Measurements from ENCODE around the gene IQGAP3. TPM values are rescaled to one million over a fixed set of nuclear protein-coding genes. Genes with fewer than 3 reads are reported as not detected.

IQGAP3 gene
- total and polyA plus RNA-seq, 11 donors = 0.09 to 5.1 (median 0.25) TPM

DNA sequence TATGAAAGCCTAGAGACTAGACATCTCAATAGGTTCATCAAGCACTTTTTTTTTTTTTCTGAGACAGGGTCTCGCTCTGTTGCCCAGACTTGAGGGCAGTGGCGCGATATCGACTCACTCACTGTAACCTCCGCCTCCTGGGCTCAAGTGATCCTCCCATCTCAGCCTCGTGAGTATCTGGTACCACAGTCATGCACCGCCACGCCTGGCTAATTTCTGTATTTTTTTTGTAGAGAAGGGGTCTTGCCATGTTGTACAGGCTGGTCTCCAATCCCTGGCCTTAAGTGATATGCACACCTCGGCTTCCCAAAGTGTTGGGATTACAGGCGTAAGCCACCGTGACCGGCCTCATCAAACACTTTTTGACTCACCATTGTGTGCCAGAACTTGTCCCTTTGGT lies 29.5 kb upstream of the IQGAP3 start:
- H3K4me3 ChIP-seq = peak overlapping the region; percentile 56 to 86 (median 70)
- peaks cover 0 to 21% (median 17%) of the 10 kb centered on the region in 9 donors for H3K36me3 ChIP-seq
- 74 to 79% (median 77%) methylated on average over 12 of the region's 12 CpGs for WGBS, 4 donors
- H3K4me1 ChIP-seq = peaks cover 3 to 27% (median 14%) of the 10 kb centered on the region in 12 donors
- H3K9me3 ChIP-seq = no peaks in the 10 kb centered on the region
- intact Hi-C loops (cut with DNase I) = loop anchor here in 5 of 10 donors (2.0 to 10.0 kb wide), 6 partner anchors 97 to 217 kb away; partner anchors contain the start of gene MEF2D (in 2 of the 5)
- no peaks in the 10 kb centered on the region for H3K27me3 ChIP-seq
- H3K27ac ChIP-seq = peak overlapping the region; percentile 24 to 85 (median 72)
- TF ChIP-seq, protein P1, sequence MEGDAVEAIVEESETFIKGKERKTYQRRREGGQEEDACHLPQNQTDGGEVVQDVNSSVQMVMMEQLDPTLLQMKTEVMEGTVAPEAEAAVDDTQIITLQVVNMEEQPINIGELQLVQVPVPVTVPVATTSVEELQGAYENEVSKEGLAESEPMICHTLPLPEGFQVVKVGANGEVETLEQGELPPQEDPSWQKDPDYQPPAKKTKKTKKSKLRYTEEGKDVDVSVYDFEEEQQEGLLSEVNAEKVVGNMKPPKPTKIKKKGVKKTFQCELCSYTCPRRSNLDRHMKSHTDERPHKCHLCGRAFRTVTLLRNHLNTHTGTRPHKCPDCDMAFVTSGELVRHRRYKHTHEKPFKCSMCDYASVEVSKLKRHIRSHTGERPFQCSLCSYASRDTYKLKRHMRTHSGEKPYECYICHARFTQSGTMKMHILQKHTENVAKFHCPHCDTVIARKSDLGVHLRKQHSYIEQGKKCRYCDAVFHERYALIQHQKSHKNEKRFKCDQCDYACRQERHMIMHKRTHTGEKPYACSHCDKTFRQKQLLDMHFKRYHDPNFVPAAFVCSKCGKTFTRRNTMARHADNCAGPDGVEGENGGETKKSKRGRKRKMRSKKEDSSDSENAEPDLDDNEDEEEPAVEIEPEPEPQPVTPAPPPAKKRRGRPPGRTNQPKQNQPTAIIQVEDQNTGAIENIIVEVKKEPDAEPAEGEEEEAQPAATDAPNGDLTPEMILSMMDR (IDR thresholded peaks at IDR 0.05) = no peak
- no peak for TF ChIP-seq POLR2A (IDR thresholded peaks at IDR 0.05)
- ATAC-seq = peak in 3 of 4 donors; percentile 2 to 19 (median 7)
- no peak for DNase-seq

DNA sequence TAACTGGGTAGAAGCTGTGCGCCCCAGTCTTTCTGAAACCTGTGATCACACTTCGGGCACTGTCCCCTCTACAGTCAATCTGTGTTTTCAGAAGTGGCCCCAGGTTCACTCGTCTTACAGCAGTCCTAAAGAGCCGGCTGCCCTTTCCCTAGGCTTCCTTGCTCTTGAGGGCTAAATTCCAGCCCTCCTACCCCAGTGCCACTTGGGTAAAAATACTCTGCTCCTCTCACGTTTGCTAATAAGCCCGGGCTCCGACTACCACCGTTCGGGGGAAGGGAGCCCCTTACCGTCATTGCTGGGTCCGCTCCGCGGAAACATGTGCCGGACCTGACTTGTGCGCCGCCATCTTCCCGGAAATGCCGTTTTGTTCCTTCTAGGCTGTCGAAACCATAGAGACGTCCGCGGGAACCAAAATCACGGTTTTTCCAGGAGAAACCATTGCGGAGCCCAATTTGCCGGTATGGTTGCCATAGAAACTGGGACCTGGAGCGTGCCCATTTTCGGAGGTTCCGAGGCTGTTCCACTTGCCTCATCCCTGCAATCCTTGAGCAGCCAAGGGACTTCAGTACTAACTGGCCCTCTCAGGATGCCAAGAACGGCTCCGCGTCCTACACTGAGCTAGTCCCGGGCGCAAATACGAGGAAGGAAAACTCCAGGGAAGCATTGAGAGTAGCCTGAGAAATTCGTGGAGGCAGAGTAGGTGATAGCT lies 28.9 kb upstream of the IQGAP3 start, which contains the start of gene GPATCH4:
Gene GPATCH4, minus strand, starts transcription at position 358 of the 709 bp plus-strand sequence.
- peaks cover 0 to 28% (median 23%) of the 10 kb centered on the region in 9 donors for H3K36me3 ChIP-seq
- no peaks in the 10 kb centered on the region for H3K27me3 ChIP-seq
- no peaks in the 10 kb centered on the region for H3K9me3 ChIP-seq
- intact Hi-C loops (cut with DNase I) = loop anchor here in 5 of 10 donors (5.0 to 10.0 kb wide), 5 partner anchors 96 to 216 kb away; partner anchors contain the start of gene MEF2D (in 2 of the 5)
- TF ChIP-seq, protein P1 (IDR thresholded peaks at IDR 0.05) = no peak
- peak in 1 of 2 donors; percentile 29 for TF ChIP-seq POLR2A (IDR thresholded peaks at IDR 0.05)
- H3K4me1 ChIP-seq = peaks cover 3 to 27% (median 14%) of the 10 kb centered on the region in 12 donors
- peak within 1 kb of the TSS; percentile 24 to 85 (median 72) for H3K27ac ChIP-seq
- DNase-seq = peak; percentile 78 to 80 (median 79)
- WGBS, 4 donors = 0% methylated on average over 26 to 35 of the region's 35 CpGs
- ATAC-seq = peak; percentile 84 to 89 (median 86)
- peak within 1 kb of the TSS; percentile 56 to 86 (median 70) for H3K4me3 ChIP-seq

DNA sequence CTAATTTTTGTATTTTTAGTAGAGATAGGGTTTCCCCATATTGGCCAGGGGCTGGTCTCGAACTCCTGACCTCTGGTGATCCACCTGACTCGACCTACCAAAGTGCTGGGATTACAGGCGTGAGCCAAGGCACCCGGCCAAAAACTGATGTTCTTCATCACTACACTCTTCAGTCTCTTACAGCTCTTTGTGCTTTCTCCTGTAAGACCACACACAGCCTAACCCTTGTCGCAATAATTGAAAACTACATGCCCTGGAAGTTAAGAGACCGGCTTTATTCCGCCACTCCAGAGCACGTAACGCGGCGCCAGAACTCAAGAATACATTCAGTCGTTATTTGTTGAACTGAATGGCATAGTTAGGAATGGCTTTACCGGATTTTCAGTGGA lies 28.4 kb upstream of the IQGAP3 start:
- peak in 1 of 4 donors; percentile 13 for ATAC-seq
- Histone ChIP-seq H3K4me3 (peak overlapping the region; percentile 56 to 86 (median 70)), H3K4me1 (peaks cover 3 to 27% (median 14%) of the 10 kb centered on the region in 12 donors), H3K9me3 (no peaks in the 10 kb centered on the region), H3K27ac (peak overlapping the region in 10 of 12 donors; percentile 53 to 85 (median 74)), H3K36me3 (peaks cover 0 to 32% (median 26%) of the 10 kb centered on the region in 9 donors), H3K27me3 (no peaks in the 10 kb centered on the region)
- DNase-seq = no peak
- WGBS, 4 donors = 3 to 7% (median 3%) methylated on average over 13 of the region's 13 CpGs
- TF ChIP-seq, protein P1 (IDR thresholded peaks at IDR 0.05) = no peak
- TF ChIP-seq POLR2A (IDR thresholded peaks at IDR 0.05) = no peak
- intact Hi-C loops (cut with DNase I) = loop anchor here in 5 of 10 donors (5.0 to 10.0 kb wide), 5 partner anchors 96 to 216 kb away; partner anchors contain the start of gene MEF2D (in 2 of the 5)

DNA sequence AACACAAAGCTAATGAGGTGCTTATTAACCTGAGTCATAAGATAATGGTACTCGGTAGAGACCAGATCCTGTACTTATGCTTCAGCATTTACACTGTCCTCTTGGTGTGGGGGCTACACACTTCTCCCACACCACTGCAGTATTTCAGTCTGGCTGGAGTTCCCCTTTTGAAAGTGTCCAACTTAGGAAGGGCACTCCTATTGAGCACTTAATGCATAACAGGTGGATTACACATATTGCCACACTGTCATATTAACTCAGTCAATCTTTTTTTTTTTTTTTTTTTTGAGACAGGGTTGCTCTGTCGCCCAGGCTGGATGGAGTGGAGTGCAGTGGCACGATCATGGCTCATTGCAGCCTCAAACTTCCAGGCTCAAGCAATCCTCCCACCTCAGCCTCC lies 27.4 kb upstream of the IQGAP3 start:
- H3K27ac ChIP-seq = no peak overlapping the region
- no peak for ATAC-seq
- TF ChIP-seq, protein P1 (IDR thresholded peaks at IDR 0.05) = peak in 1 of 12 donors; percentile 5
- TF ChIP-seq POLR2A (IDR thresholded peaks at IDR 0.05) = no peak
- H3K27me3 ChIP-seq = no peaks in the 10 kb centered on the region
- H3K4me1 ChIP-seq = peaks cover 3 to 27% (median 14%) of the 10 kb centered on the region in 12 donors
- intact Hi-C loops (cut with DNase I) = loop anchor here in 6 of 10 donors (5.0 to 10.0 kb wide), 6 partner anchors 95 to 215 kb away; partner anchors contain the start of gene MEF2D (in 2 of the 6)
- DNase-seq = no peak
- H3K36me3 ChIP-seq = peaks cover 0 to 41% (median 35%) of the 10 kb centered on the region in 9 donors
- 71 to 87% (median 82%) methylated on average over 3 of the region's 3 CpGs for WGBS, 4 donors
- no peak overlapping the region for H3K4me3 ChIP-seq
- no peaks in the 10 kb centered on the region for H3K9me3 ChIP-seq
